Superior temporal gyrus (tissue), 1 donor: ENCODE results near the gene GPR84.

Experiments used
- DNase-seq: peaks from one replicate; pipeline ENCODE4 v3.0.0-alpha.2; 2016; ENCODE audit errors: extremely low spot score

GPR84 gene

DNA sequence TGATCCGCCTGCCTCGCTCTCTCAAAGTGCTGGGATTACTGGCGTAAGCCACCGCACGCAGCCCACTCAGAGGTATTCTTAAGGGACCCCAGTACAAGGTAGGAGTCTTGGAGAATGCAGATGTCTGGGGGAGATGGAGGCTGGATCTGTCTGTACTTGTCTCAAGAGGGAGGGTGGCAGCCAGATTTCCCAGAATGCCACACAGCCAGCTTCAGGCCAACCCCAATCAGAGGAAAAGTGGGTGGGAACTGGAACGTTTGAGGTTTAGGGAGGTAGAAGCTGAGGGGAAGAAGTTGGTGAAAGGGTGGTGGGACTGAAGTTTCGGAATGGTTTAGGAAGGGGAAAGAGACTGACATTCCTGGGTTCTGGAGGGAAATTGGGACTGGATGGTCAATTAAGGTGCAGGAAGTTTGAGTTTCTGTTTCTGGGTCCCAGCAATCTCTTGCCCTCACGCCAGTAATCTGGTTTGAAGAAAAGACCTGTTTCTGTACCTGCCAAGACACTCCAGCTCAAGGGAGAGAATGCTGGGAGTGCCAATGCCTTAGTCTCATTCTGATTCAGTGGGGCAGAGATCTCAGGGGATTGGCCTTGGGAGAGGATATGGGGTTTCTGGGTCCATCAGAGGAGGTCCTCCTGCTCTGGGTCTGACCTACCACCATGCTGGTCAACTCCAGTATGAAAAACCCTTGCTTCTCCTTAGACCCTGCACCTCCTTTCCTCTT, 28.4 kb upstream of the GPR84 start:
- DNase-seq: no peak

- no peak for DNase-seq
Observed at GRCh38 chr12:54390668-54391551, 26.6 kb upstream of the GPR84 start.

- no peak for DNase-seq
Observed at GRCh38 chr12:54390176-54390667, 25.9 kb upstream of the GPR84 start.

GRCh38 chr12:54389607-54390175, 25.4 kb upstream of the GPR84 start:
- no peak for DNase-seq

- no peak for DNase-seq
Observed at GRCh38 chr12:54389134-54389508, 24.8 kb upstream of the GPR84 start.

DNA sequence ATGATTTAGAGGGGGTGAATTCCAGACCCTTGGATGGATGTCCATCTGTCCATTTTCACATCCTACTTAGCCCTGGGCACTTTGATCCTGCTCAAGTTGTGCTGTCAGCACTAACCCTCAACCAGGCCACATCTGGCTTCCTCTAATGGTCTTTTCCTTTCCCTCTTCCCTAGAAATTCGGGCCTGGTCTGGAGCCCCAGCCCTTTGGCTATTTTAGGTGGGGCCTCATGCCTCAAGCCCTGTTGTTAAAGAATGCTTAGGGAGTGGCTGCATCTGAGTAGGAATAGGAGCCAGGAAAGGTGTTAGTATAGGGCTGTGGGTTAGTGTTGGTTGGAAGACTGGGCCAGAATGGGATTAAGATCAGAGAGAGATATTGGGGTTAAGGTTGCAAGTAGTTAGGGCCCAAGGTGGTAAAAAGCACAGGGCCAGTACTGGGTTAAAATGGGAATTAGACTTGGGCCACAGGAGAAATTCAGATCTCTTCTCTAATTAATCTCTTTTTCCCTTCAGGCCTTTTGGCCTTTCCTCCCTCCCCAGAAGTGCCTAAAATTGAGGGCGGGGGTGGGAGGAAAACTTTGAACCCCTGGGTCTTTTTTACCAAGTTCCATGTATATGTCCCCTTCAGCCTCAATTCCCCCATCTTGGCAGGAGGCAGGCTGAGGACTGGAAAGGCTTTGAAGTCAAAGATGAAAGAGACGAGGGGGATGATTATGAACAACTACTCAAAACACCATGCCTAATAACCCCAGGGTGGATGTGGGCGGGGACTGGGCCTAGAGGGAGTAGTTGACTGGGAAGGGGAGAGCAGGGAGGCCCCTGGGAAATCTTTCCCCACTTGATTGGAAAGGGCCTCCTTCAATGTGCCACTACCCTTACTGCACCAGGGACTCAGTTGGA, 24.2 kb upstream of the GPR84 start:
- DNase-seq: no peak

DNA sequence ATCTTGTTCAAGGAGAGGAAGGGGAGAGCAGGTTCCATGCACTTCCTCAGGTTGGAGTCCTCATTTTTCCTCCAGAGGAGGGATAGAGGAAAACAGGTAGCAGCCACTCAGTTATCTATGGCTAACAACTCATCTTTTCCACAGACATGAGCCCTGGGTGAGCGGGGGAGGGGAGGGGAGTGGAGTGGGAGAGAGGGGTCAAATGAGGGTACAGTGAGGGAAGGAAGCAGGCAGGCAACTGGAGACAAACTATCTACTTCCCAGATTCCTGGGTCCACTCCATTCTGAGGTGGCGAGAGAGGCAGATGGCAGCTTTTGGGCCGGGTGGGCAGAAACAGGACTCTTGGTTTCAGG, 22.8 kb upstream of the GPR84 start:
- no peak for DNase-seq

- DNase-seq: peak; percentile 9
Observed at GRCh38 chr12:54386403-54387113, 22.3 kb upstream of the GPR84 start.

DNA sequence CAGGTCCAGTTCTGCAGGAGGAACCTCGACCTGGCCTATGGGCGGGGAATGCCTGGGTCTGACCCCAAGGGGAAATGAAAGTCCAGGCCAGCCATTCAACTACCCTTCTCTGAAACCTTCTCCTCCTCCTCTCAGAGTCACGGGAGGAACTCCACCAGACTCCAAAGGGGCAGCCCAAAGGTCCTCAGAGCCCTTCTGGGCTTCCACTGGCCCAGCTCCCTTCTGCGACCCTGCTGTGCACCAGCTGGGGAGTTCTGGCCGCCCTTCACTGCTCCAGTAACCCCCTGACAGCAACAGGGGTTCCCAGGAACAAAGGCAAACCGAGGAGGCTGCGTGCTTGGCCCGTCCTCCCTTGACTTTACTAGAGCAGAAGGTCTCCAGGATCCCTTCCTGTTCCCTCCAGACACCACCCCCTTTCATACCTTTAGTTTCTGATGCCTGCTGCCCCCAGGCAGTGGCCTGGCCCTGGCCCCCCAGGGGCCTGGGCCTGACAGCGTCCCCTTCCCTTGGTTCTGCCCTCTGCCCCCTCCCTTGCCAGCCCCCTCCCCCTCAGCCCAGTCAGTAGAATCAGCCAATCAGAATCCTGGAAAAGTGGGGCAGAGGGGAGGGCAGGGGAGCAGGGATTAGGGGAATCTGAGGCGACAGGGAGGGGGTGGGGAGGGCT, 21.1 kb upstream of the GPR84 start:
- DNase-seq: peak; percentile 19

- DNase-seq: peak; percentile 15
Observed at GRCh38 chr12:54384591-54385041, 20.3 kb upstream of the GPR84 start, which contains the start of gene ZNF385A. TSS of gene ZNF385A (minus strand) at chr12:54384733. CDS start at chr12:54384514, 219 bp downstream.

DNA sequence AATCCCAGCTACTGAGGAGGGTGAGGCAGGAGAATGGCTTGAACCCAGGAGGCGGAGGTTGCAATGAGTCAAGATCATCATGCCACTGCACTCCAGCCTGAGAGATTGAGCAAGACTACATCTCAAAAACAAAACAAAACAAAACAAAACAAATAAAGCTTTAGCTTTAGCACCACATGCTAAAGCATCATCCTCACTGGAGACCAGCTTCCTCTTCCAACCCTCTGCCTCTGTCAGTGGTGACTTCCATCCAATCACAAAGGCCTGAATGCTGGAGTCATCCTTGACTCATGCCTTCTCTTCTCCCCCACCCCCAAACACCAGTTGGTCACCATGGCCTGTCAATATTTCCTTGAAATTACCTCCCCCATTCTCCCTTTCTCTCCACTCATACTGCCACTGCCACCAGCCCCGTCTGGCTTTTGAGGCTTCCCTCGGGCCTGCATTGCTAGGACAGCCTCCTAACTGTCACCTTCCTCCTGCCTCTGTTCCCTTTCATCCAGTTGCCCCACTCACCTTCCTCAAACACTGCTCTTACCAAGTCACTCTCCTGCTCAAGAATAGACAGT, 18.8 kb upstream of the GPR84 start:
- DNase-seq: peak; percentile 8

GRCh38 chr12:54381136-54381535, 16.9 kb upstream of the GPR84 start:
- DNase-seq: peak; percentile 8

GRCh38 chr12:54379398-54380201, 15.3 kb upstream of the GPR84 start:
- DNase-seq: peak; percentile 95

DNA sequence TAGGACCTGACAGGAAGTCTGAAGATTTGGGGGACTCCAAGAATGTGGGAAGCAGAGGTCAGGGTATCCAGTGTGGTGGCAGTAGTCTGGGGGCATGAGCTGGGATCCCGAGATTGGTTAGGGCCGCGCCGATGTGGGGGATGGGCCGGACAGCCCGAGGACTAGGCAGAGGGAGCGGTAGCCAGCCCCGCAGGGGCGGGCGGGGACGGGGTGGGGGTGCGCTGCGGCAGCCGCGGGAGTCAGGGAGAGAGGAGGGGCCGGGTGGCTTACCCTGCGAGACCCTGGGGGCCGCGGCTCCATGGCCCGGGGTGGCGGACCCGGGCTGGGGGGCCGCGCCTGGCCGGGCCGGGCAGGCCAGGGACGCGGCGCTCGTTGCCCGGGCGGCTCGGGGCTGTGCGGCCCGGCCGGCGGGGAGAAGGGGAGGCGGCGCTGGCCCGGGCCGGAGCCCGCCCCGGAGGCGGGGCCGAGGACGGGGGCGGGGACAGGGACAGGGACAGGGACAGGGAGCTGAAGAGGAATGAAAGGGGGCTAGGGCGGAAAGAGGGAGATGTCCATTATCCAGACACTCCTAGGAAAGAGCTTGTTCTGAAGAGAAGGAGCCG, 14.6 kb upstream of the GPR84 start:
- DNase-seq: peak; percentile 34

- DNase-seq: no peak
Observed at GRCh38 chr12:54377797-54378515, 13.7 kb upstream of the GPR84 start.

DNA sequence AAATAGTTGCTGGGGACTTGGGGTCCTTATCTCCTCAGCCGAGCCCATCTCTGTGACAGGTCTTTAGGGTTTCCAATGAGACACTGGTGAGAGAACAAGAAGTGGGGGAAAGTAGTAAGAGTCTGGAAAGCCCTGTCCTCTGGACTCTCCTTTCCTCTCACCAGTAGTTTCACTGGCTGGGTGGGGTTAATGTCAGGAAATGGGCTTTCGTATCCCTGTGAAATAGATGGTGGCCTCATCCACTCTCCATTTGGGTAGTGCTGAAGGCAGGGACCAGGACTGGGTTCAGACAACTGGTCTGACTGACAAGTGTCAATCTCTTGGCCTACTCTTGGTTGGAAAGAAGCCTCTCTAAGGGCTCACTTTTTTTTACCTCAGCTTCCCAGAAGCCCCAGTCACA, 12.7 kb upstream of the GPR84 start:
- DNase-seq: no peak

- no peak for DNase-seq
Observed at GRCh38 chr12:54376596-54376995, 12.3 kb upstream of the GPR84 start.

GRCh38 chr12:54375259-54375579, 10.9 kb upstream of the GPR84 start:
- DNase-seq: no peak
